NCI-H2196 treated with DMSO at 0.1 percent for 48 hours (cell line): ENCODE results near the gene TSSK3.
"Not testable (repeated sequence)": the region's sequence is repeated elsewhere in the genome, so short reads cannot be mapped to it uniquely, and the experiment has no call there.

Experiments
- DNase-seq: peaks from one replicate; lab custom pipeline; 2025; ENCODE audit not compliant: unreplicated experiment; lab: John Stamatoyannopoulos, UW

TSSK3 gene

DNA sequence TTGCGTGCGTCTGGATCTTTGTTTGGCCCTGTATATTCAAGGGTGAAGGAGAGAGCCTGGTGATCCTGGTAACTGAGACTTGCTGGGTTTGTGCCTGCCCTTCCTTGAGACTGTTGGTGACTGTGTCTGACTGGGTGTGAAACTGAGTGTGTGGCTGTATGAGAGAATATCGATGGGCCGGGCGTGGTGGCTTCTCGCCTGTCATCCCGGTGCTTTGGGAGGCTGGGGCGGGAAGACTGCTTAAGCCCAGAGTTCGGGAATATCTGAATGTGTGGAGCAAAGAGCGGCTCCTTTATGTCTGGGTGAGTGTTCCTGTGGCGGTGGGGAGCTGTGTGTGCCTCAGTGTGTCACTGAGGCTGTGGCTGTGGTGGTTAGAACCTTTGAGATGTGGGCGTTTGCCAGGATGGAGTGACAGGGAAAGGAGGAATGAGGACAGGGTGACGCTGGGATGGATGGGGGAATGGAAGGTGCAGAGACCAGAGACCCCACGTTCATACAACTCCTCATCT is 23.6 kb upstream of the TSSK3 start:
- DNase-seq, result no peak

DNA sequence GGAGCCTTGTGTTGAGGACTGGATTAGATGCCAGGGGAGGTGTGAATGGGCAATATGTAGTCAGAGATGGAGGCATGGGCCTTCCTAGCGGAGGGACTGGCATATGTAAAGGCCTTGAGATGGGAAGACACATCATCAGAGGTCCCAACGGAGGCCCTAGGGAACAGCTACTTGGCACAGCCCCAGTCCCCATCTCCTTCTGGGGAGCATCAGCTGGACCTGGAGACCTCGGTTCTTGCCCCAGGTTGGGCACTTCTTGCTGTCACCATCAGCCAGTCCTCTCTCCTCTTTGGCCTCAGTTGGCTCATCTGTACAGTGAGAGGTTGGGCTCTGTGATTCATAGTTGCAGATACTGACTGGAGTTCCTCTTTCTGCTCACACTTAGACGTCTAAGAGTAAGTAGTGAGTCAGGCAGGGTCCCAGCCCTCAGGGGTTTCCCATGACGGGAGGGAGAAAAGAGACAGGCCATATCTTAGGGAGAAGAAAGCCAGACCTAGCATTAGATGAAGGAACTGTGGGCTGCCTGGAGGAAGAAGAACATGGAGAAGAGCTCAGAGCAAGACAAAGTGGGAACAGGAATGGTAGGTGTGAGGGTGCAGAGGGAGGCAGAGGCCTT is 22.9 kb upstream of the TSSK3 start:
- no peak for DNase-seq

DNA sequence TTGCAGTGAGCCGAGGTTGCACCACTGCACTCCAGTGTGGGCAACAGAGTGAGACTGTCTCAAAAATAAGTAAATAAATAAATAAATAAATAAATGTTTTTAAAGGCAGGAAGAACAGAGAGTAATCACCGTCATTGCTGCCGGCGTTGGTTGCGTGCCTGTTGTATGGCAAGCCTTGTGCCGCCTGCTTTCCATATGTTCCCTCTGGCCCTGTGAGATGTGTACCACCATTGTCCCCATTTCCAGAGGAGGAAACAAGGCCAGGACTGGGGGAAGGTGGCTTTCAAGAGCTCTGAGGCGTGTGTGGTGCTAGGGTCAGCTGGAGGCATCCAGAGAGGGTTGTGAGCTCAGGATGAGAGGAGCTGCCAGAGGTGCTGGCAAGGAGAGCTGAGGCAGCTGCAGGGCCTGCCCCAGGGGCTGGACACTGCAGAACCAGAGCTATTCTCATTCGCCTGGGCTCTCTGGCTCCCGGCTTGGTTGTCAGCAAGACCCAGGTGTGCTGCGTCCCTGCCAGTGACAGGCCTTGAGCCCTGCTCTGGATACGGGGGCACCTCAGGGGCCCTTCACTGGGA is 21.1 kb upstream of the TSSK3 start:
- no peak for DNase-seq

DNA sequence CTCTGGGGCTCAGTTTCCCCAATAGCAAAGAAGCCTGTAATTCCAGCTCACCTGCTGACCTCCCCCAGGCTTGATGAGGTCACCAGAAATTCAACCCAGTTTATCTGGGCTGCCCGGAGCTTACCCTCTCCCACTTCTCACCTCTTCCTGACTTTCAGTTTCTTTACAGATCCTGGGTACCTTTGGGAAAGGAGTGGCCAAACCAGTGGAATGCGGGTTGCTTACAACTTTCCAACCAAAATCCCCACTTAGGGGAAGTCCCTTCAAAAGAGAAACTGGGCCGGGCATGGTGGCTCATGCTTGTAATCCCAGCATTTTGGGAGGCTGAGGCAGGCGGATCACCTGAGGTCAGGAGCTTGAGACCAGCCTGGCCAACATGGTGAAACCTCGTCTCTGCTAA is 20.4 kb upstream of the TSSK3 start:
- no peak for DNase-seq

DNA sequence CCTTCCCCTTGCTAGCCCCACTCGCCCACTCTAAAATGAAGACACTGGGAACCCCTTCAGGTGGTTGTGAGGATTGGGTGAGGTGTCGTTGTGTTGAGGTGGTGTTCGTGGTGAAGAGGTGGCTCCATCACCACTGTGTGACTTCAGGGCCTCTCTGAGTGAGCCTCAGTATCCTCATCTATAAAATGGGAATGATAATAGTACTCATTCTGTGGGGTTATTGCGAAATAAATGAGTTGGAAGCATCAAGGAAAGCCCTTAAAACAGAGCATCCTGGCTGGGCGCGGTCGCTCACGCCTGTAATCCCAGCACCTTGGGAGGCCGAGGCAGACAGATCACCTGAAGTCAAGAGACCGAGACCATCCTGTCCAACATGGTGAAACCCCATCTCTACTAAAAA is 19.6 kb upstream of the TSSK3 start:
- DNase-seq, result no peak

DNA sequence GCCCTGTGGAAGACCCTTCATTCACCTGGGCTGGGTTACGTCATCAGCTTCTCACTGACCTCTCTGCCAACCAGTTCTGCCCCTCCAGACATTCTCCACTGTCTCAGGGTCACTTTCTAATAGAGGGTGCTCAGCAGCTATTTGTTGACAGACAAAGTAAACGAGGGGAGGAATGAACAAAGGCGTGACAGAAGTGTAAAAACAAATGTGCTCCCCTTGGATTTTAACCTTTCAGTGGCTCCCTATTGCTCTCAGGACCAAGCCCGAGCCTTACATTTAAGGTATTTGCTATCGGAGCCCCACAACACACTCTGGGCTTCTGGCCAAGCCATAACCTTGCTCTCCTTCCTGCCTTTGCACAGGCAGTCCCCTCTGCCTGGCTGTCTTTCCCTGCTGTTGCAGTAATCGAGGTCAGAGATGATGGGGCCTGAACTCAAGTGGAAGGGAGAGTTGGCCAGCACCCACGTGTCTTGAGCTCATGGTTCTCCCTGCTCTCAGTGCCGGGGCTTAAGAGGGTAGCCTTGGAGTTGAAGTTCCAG is 17.0 kb upstream of the TSSK3 start:
- DNase-seq, result peak; percentile 27

DNA sequence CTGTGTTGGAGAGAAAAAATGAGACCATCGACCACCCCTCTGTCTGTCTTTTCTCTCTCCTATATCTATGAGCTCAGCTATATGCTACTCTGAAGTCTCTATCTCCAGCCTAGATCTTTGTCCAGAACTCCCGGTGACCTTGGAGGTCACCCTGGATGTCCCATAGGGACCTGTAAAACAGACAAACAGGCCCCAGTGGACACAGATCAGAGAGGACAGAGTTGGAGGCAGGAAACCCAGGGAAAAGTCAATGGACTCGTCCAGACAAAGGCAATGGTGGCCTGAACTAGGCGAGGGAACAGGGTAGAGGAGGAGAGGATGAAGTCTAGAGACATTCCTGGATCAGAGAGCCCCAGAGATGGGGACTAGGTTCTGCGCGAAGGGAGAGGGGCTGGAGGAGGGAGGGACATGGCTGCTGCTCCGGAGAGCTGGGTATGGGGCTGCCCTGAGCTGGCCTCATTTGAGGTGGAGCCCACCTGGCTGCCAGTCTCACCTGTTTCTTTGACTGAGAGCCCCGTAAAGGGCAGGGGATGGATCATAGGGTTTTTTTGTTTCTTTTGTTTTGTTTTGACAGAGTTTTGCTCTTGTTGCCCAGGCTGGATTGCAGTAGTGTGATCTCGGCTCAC is 15.7 kb upstream of the TSSK3 start:
- no peak for DNase-seq

DNA sequence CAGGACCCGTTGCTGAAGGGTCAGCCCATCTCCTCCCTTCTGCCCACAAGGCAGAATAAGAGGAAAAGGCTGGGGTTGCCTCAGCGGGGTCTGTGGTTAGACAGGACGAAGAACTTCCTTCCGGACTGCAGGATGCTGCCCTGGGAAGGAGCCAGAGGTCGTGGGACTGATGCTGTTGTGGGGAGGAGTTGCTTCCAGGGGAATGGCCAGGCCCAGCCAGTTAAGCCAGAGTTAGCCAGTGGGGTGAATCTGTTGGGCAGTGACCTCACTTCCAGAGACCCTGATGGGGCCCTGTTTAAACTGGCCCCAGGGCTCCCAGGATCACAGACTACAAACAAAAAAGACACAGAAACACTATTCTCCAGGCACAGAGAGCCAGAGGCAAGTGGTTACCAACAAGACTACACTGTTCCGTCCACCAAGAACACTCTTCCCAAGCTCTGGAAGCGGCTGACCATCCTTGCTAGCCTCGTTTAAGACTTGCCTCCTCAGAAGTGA is 13.1 kb upstream of the TSSK3 start:
- DNase-seq, result no peak

DNA sequence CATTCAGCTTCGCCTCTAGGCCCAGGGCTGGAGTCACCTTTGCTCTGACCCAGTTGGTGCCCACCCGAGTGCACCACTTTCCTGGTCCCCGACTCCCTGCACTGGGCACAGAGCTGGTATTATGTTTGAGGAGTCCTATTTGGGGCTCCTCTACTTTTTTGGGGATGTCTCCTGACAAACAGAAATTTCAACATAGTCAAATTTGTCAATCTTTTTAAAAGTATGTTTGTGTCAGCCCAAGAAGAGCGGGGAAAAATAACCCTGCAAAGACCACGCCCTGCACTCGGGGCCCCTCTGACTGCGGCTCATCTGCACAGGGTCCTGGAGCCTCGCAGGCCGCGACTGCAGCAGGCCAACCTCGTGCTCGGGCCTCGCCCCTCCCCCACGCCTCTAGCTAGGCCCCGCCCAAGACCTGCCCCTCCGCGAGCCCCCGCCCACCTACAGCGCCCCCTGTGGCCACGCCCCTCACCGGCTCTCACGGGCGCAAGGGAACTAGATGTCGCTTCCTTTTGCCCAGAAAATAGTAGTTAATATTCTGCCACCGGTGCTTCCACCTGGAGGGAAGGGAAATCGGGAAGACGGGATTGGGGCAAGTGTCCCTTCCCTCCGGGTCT is 11.4 kb upstream of the TSSK3 start:
- peak; percentile 90 for DNase-seq

DNA sequence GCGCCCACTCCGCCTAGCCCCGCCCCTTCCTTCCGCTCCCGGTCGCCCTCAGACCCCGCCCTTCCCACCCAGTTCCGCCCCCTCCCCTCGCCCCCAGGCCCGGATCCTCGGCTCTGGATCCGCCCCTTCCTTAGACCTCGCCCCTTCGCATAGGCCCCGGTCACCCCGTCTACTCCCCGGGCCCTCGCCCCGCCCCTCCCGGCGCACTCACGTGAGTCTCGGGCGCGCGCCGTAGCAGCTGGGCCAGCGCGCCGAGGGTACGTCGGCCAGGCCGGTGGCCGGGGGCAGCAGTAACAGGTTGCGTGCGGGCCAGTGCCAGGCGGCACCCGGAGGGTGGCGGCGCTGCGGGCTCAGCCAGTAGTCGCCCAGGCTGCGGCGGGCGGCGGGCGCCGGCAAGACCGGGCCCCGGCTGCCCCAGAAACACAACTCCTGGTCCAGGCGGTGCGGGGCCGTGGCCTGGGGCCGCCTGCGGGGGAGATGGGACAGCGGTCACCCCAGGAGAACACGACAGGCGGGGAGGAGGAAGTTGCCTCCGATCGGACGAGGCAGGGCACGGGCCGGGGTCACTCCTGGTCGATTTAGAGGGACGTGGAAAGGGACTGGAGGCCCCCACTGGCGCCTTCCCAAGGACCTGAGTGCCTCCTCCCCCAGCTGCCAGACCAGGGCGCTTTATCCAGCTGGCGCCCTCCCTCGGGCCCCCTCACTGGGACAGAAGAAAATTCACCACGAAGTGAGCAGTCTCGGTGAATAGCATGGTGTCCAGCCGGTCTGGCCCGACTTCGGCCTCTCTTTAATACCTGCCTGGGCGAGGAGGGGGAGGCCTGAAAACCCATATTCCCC is 10.7 kb upstream of the TSSK3 start:
- DNase-seq, result peak; percentile 92

DNA sequence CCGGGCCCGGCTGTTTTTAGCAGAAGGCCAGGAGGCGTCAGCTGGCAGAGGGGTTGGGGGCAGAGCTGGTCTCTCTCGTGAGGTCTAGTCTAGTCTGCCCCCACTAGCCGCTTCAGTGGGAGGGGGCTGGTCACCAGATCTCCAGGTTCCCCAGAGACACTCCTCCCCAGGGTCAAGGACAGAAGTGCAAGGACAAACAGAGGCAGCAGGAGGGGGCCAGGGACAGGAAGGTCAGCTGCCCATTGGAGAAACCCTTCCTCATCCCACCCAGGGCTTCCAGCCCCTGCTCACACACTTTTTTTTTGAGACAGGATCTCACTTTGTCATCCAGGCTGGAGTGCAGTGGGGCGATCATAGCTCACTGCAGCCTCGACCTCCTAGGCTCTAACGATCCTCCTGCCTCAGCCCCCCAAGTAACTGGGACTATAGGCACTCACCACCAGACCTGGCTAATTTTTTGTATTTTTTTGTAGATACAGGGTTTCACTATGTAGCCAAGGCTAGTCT is 10.0 kb upstream of the TSSK3 start:
- no peak for DNase-seq

DNA sequence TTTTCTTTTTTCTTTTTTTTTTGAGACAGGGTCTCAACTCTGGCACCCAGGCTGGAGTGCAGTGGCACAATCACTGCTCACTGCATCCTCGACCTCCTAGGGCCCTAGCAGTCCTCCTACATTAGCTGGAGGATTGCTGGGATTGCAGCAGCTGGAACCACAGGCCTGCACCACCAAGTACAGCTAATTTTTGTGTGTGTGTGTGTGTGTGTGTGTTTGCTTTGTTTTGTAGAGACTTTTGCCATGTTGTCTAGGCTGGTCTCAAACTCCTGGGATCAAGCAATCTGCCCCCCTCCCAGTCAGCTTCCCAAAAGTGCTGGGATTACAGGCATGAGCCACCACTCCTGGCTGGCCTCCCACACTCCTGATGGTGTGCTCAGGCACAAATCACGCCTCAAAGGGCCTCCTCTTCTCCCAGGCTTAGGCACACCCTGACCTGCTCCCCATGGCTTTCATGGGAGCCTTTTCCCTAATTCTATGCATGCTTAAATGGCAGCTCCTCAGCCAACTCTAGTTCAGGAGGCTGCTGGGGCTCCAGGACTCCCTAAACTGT is 9.4 kb upstream of the TSSK3 start:
- no peak for DNase-seq

DNA sequence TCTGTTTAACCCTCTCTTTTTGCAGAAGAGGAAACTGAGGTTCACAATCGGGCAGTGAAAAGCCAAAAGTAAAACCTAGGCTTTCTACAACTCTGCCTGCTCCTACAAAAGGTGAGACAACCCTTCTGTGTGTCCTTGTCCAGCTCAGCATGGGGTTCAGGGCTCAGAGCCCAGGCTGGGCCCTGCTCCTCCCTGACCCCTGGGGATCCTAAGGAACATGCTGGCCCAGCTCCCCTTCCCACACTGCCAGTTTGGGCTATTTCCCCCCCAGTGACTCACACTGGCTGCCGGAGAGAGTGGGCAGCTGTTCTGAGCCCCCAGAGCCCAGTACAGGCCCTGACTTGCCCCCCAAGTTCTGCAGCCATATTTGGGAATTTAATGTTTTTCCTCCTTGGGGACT is 8.9 kb upstream of the TSSK3 start:
- no peak for DNase-seq

DNA sequence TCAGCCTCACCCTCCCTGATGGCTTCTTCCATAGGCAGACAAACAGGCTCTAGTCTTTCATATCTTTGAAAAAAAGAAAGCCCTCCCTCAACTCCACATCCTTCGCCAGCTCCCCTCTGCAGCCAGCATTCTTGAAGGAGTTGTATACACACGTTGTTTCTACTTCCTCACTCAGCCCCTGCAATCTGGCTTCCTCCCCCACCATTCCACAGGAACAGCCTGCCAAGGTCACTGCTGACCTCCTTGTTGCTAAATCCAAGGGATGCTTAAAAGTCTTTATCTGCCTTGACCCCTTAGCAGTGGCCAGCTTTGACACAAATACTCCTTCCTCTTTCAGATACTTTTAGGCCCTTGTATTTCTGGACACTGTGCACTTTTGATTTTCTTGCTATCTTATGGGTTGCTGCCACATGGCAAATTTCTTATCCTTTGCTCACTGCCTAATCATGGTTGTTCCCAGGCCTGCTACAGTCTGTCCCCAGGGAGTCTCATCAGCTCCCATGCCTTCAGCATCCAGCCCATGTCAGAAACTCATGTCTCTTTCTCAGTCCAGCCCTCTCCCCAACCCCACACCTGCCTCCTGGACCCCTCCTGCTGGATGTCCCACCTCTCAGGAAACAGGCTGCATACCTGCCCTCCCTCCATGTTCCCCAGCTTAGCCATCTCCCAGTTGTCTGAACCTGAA is 8.3 kb upstream of the TSSK3 start:
- no peak for DNase-seq

DNA sequence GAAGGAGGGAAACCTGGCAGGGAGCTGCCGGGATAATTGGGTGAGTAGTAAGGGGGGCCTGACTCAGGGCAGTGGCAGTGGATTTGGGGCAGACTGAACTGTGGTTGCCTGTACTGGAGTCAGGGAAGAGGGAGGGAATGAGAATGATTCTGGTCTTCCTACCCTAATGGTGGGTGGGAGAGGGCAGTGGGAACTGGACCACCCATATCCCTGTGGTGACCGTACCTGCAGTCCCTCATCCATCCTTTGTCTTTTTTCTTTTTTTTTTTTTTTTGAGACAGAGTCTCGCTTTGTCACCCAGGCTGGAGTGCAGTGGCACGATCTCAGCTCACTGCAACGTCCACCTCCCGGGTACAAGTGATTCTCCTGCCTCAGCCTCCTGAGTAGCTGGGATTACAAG is 6.6 kb upstream of the TSSK3 start:
- not testable (repeated sequence) for DNase-seq

DNA sequence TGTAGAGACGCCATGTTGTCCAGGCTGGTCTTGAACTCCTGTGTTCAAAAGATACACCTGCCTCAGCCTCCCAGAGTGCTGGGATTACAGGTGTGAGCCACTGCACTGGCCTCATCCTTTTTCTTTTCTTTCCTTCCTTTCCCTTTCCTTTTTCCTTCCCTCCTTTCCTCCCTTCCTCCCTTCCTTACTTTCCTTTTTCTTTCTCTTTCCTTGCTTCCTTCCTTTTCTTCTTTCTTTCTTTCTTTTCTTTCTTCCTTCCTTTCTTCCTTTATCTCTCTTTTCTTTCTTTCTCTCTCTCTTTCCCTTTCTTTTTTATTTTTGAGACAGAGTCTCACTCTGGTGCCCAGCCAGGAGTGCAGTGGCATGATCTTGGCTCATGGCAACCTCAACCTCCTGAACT is 5.9 kb upstream of the TSSK3 start:
- DNase-seq, result no peak

DNA sequence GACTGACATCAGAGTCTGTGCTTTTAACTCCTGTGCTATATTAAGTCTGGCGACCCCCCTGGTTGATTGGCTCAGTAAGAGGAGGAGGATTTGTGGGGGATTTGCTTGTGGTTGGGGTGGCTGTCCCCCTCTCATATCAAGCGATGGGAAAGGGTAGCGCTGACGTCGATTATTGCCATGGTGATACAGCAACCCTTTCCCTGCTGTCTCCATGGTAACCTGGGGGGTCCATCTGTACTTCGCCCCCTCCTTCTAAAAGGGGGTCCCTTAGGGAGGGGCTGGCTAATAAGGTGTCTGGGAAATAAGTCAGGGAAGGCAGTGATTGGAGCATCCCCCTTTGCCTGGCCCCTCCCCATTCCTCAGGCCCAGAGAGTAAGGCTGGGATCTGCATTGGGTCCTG is 4.7 kb upstream of the TSSK3 start:
- no peak for DNase-seq

DNA sequence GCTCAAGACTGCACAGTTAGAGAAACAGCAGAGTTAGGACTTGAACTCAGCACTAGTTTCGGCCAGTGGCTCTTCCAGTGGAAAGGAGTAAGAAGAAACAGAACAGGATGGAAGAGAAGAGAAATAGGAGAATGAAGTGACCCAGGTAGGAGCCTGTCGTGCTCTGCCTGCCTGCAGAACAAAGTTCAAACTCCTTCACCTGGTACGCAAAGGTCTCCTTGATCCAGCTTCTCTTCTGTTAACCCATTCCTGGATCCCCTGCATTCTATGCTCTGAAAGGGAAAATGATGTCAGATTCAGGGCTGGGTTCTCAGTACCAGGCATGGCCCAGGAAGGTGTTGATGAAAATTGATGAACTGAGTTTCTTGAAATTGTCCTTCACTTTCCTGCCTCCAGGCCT is 3.9 kb upstream of the TSSK3 start:
- no peak for DNase-seq

DNA sequence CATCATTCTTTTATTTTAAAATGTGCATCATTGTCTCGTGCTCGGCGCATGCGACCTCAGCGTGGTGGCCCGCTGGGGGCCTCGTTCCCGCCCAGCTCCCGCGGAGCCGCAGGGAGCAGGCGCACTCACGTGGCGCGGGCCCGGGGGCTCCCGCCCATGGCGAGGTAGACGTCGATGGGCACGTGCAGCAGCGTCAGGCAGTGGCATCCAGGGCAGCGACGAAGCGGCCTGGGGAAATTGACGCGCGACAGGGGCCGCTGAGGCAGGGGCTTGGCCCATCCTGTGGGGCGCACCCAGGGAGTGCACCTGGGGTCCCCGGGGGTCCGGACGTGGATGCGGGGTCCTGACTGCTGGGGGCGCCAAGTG is 1.0 kb upstream of the TSSK3 start:
- DNase-seq, result no peak
